ENCODE data around the gene ZC3H12A. TPM values are rescaled to one million over a fixed set of nuclear protein-coding genes. Genes with fewer than 3 reads are reported as not detected.
A peak's percentile ranks its signal among the peaks of the same experiment; 100 is the strongest.

Gene ZC3H12A
- total RNA-seq, 4 donors from 2014 or later, result 7.3 to 14.4 (median 10.6) TPM

DNA sequence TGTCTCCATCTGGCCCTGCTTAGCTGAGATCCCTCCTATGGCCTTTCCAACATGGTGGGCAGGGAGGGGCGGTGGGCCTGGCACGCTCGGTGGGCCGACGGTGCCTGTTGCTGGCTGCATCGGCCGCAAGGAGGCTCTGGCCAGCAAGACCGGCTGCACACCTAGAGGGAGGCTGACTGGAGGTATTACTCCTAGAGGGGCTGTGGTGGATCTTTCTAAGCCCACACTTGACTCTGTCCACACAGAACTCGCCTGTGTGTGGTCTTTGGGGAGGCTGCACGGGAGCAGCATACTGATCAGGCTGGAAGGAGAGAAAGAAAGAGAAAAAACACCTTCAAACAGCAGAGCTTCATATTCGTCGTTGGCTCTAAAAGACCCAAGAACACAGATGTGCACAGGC lies 41.7 kb upstream of the ZC3H12A start:
- WGBS, 2 donors (ENCODE audit: low coverage in 1 of 2), result 36% methylated on average over 6 of the region's 12 CpGs; no CpG with 5 or more reads in 1 of the 2 donors
- H3K27ac ChIP-seq, result no peak overlapping the region
- H3K4me3 ChIP-seq, result no peak overlapping the region
- H3K36me3 ChIP-seq, result no peaks in the 10 kb centered on the region
- H3K27me3 ChIP-seq, result peaks cover 78% of the 10 kb centered on the region
- peaks cover 0 to 3% (median 0%) of the 10 kb centered on the region in 3 donors for H3K4me1 ChIP-seq
- ATAC-seq, result no peak
- TF ChIP-seq EP300 (IDR thresholded peaks at IDR 0.05) (no peak), POLR2AphosphoS5 (IDR thresholded peaks at IDR 0.05) (no peak), POLR2A (IDR thresholded peaks at IDR 0.05) (no peak)
- TF ChIP-seq, protein P1, sequence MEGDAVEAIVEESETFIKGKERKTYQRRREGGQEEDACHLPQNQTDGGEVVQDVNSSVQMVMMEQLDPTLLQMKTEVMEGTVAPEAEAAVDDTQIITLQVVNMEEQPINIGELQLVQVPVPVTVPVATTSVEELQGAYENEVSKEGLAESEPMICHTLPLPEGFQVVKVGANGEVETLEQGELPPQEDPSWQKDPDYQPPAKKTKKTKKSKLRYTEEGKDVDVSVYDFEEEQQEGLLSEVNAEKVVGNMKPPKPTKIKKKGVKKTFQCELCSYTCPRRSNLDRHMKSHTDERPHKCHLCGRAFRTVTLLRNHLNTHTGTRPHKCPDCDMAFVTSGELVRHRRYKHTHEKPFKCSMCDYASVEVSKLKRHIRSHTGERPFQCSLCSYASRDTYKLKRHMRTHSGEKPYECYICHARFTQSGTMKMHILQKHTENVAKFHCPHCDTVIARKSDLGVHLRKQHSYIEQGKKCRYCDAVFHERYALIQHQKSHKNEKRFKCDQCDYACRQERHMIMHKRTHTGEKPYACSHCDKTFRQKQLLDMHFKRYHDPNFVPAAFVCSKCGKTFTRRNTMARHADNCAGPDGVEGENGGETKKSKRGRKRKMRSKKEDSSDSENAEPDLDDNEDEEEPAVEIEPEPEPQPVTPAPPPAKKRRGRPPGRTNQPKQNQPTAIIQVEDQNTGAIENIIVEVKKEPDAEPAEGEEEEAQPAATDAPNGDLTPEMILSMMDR (IDR thresholded peaks at IDR 0.05), result no peak
- H3K9me3 ChIP-seq, result no peaks in the 10 kb centered on the region

DNA sequence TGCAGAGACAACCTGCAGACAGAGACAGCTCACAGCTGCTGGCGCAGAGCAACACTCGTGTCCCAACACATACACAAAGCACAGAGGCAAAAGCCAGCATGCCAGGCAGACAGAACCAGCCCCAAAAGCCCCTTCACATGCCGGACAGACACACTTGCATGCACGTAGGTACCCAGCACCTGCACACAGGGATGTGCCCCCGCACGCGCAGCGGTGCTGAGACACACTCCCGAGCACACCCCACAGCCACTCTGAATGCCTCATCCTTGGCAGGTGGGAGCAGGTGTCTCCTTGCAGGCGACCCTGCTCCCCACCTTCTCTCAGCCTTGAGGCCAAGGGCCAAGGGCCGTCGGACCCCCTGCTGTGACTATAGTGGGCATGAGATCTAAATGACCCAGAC lies 41.2 kb upstream of the ZC3H12A start:
- ATAC-seq, result no peak
- TF ChIP-seq, protein P1 (IDR thresholded peaks at IDR 0.05), result no peak
- TF ChIP-seq POLR2AphosphoS5 (IDR thresholded peaks at IDR 0.05) (no peak), EP300 (IDR thresholded peaks at IDR 0.05) (no peak)
- no peaks in the 10 kb centered on the region for H3K9me3 ChIP-seq
- peaks cover 0 to 3% (median 0%) of the 10 kb centered on the region in 3 donors for H3K4me1 ChIP-seq
- WGBS, 2 donors (ENCODE audit: low coverage in 1 of 2), result 63% methylated on average over 7 of the region's 12 CpGs; no CpG with 5 or more reads in 1 of the 2 donors
- no peak overlapping the region for H3K27ac ChIP-seq
- no peak overlapping the region for H3K4me3 ChIP-seq
- peaks cover 83% of the 10 kb centered on the region for H3K27me3 ChIP-seq
- H3K36me3 ChIP-seq, result no peaks in the 10 kb centered on the region

DNA sequence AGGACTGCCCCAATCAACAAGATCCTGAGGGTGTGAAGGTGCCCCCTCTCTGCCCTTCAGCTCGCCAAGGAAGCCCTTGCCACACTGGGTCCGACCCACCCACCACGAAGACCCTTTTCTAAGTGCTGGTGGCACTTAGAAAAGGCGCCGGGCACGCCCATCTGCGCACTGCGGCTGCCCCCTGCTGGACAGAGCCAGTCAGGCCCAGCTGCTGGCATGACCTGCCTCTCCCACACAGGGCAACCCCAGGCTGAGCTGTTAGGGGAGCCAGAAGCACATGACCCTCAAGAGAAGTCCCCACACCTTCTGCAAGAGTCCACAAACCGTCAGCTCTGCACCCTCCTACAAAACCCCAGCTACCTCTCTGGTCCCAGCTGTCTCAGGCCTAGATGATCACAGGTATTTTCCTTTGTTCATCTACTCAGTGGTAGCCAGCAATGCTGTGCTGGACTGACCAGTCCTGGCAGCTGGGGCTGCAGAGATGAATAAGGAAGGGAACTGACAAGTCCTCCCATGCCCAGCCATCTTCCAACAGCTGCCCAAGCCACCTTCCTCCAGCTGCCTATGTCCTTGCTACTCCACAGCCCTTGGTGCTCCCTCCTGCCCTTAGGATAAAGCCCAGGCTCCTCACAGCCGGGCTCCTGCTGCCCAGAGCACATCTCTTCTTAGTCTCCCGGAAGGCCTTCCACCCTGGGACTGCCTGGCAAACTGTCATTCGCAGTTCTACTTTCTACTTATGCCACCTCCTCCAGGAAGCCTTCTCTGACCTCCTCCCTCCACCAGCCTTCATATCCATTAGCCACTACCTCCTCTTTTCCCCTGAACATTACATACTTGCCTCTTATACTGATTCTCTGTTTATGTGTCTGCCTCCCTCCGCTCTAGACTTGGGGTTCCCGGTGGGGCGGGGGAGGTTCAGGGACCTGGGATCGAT lies 39.8 kb upstream of the ZC3H12A start:
- 31 to 63% methylated on average over 3 to 4 of the region's 16 CpGs for WGBS, 2 donors (ENCODE audit: low coverage in 1 of 2)
- Histone ChIP-seq H3K36me3 (no peaks in the 10 kb centered on the region), H3K4me3 (no peak overlapping the region), H3K4me1 (peaks cover 0 to 3% (median 0%) of the 10 kb centered on the region in 3 donors), H3K27me3 (peaks cover 88% of the 10 kb centered on the region), H3K27ac (no peak overlapping the region), H3K9me3 (no peaks in the 10 kb centered on the region)
- TF ChIP-seq, protein P1 (IDR thresholded peaks at IDR 0.05), result peak; percentile 76 to 90 (median 83)
- TF ChIP-seq POLR2AphosphoS5 (IDR thresholded peaks at IDR 0.05), result no peak
- peak; percentile 72 for ATAC-seq

DNA sequence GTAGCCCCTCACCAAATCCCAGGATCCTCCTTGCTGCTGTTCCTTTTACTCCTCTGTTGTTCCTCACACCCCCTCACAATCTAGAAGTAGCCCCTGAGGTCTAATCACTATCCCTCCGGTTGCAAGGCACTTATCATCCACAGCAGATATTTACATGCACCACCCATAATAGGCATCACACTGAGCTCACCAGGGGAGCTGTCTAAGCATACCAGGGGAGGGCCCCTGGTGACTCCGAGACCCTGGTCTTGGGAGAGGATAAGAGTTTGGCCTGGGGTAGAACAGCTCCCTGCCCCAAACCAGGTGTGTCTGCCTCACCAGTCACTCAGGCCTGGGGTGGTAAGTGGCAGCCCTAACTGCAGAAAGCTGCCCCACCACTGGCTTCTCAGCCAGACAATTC lies 37.3 kb upstream of the ZC3H12A start:
- Histone ChIP-seq H3K4me1 (peaks cover 0 to 3% (median 0%) of the 10 kb centered on the region in 3 donors), H3K4me3 (no peak overlapping the region), H3K27me3 (peaks cover 87% of the 10 kb centered on the region), H3K9me3 (no peaks in the 10 kb centered on the region), H3K27ac (no peak overlapping the region), H3K36me3 (no peaks in the 10 kb centered on the region)
- WGBS, 2 donors (ENCODE audit: low coverage in 1 of 2), result 11% methylated on average over 1 of the region's 2 CpGs; no CpG with 5 or more reads in 1 of the 2 donors
- no peak for ATAC-seq
- TF ChIP-seq, protein P1 (IDR thresholded peaks at IDR 0.05), result no peak
- TF ChIP-seq POLR2A (IDR thresholded peaks at IDR 0.05) (no peak), EP300 (IDR thresholded peaks at IDR 0.05) (no peak), POLR2AphosphoS5 (IDR thresholded peaks at IDR 0.05) (no peak)

All from gastroesophageal sphincter (tissue), 4 donors.